T follicular helper cell (primary cell): ENCODE data around the gene ZNF341.

Source experiments
- DNase-seq: peaks from one replicate; pipeline ENCODE4 v3.0.0-alpha.2; 2020; ENCODE audit warnings: low read depth

Gene ZNF341

DNA sequence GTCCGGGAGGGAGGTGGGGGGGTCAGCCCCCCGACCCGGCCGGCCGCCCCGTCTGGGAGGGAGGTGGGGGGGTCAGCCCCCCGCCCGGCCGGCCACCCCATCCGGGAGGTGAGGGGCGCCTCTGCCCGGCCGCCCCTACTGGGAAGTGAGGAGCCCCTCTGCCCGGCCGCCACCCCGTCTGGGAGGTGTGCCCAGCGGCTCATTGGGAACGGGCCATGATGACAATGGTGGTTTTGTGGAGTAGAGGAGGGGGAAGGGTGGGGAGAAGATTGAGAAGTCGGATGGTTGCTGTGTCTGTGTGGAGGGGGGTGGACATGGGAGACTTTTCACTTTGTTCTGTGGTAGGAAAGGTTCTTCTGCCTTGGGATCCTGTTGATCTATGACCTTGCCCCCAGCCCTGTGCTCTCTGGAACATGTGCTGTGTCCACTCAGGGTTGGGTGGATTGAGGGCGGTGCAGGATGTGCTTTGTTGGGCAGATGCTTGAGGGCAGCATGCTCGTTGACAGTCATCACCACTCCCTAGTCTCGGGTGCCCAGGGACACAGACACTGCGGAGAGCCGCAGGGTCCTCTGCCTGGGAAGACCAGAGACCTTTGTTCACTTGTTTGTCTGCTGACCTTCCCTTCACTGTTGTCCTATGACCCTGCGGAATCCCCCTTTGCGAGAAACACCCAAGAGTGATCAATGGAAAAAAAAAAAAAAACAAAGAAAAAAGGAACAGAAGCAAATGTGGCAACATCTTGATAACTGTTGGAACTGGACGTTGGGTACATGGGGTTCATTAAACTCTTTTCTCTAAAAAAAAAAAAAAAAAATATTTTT, 30.0 kb upstream of the ZNF341 start:
- no peak for DNase-seq

DNA sequence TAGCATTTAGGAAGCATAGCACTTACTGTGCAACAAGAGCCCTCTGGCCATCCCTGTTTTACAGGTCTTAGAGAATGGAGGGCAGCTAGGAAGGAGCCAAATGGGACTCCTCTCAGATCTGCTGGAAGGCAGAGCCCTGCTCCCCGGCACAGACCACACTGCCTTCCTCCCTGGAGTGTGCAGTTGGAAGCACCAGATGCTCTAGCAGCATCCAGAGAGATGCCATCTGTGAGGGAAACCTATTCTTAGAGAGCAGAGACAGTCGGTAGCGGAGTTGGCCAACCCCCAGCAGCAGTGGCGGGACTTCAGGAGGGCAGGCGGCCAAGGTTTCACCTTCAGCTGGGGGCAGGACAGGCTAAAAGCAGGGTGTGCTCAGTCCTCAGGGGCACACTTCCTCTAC, 28.9 kb upstream of the ZNF341 start:
- DNase-seq, result no peak

DNA sequence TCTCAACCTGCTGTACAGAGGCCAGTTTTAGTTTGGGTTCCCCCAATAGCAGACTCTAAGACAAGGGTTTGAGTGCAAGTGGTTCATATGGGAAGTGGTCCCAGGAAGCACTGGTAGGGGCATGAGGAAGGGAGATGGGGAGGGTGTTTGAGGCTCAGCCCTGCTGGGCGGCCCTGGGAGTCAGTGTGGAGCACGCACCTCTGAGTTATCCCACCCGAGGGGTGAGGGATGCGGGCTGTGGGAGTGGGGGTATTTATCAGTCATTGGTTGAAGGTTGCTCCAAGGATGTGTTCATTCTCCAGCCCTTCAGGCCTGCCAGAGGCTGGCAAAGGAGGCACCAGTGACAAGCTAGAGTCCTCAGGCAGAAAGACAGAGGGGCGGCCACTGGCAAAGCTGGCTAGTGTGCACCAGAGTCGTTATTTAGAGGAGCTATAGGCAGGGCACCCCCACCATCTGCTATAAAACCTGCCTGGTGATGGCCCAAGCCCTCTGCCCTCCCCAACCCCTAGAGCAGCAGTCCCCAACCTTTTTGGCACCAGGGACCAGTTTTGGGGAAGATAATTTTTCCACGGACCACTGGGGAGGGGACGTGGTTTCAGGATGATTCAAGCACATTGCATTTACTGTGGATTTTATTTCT, 28.2 kb upstream of the ZNF341 start:
- no peak for DNase-seq

DNA sequence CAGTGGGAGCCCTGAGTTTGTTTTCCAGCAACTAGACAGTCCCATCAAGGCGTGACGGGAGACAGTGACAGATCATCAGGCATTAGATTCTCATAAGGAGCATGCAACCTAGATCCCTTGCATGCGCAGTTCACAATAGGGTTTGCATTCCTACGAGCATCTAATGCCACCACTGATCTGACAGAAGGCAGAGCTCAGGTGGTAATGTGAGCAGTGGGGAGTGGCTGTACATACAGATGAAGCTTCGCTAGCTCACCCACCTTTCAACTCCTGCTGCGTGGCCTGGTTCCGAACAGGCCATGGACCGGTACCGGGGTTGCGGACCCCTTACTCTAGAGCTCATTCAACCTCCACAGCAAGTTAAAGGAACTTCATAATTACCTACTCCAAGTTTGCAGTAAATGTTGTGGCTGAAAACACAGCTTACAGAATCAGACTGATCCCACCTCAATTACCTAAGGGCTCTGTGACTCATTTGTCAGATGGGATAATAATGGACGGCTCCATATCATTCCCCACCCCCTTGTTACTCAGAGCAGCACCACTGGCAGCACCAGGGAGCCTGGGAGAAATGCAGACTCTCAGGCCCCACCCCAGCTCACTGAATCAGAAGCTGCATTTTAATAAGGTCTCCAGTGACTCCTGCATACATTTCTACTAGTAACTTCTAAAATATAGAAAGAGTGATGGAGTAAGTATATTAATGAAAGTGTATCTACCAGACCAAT, 27.4 kb upstream of the ZNF341 start:
- DNase-seq, result no peak

DNA sequence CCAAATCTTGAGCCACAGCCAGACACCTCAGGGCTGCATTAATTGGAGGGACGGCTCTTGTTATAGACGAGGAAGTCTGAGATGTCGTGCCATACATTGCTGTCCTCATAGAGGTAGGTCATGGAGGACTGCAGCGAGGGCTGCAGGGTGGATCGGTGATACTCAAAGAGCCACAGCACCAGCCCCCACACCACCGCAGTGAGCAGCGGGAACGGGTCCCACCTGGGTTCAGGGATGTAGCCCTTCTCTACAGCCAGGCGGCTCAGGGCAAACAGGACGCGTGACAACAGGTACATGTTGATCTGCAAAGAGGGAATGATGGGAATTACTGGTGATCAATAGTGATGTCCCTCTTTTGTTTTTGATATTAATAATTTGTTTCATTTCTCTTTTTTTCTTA, 24.1 kb upstream of the ZNF341 start:
- DNase-seq, result no peak

DNA sequence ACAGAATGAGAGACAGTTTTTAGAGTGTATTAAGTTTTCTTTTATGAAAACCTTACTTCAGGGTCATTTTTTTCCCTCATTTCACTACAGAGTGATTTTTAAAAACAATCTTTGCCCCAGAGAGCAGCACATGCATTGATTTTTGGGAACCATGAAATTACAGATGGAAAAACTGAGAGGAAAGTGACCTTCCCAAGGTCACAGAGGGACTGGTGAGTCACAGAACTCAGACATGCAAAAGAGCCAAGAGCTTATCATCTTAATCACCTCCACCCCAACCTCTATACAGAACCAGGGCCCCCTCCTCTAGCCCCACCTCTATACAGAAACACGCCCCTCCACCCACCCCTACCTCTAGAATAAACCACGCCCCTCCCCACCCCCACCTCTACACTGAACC, 22.4 kb upstream of the ZNF341 start:
- no peak for DNase-seq

DNA sequence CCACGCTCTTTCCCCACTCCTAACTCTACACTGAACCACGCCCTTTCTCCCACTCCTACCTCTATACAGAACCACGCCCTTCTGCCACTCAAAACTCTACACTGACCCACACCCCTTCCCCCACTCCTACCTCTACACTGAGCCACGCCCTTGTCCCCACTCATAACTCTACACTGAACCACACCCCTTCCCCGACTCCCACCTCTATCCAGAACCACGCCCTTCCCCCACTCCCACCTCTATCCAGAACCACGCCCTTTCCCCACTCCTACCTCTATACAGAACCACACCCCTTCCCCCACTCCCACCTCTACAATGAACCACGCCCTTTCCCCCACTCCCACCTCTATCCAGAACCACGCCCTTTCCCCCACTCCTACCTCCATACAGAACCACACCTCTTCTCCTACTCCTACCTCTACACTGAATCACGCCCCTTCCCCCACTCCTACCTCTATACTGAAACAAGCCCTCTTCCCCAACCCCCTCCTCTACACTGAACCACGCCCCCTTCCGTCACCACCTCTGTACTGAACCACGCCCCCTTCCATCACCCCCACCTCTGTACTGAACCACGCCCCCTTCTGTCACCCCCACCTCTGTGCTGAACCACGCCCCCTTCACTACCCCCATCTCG, 21.8 kb upstream of the ZNF341 start:
- DNase-seq, result no peak

DNA sequence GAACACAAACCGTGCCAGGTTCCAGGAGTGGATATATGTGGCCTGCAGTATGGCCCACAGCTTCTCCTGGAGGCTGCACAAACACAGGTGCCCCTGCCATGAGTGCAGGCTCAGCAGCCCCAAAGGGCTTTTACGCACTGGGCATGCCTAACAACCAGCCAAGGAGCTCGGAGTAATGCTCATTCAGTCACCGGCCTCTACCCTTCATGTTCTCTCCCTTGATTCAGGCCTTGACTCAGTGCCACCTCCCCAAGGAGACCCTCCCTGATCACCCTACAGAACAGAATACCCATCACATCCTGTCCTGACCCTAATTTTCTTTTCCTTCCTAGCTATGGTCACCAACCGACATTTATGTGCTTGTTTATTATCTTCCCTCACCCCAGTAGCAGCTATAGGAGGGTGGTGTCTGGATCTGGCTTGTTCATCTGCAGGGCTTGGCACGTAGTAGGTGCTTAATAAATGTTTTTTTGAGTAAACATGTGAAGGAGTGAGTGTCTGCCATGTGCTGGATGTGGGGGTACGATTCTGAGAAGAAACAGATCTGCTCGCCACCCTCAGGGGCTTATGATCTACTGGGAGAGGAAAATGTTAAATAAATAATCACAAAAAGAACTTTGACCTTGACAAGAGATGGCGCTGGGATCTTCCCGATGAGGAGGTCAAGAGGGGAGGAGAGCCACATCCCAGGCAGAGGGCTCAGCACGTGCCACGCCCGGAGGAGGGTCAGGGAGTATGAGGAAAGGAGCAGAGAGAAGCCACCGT, 20.9 kb upstream of the ZNF341 start:
- no peak for DNase-seq

DNA sequence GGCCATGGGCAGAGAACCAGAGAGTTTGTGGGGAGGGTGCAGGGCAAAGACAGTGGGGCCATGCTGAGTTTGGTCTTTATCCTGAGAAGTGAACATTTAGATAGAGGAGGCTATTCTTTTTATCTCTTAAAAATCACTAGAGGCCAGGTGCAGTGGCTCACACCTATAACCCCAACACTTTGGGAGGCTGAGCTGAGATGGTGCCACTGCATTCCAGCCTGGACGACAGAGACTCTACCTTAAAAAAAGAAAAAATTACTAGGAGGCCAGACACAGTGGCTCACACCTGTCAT, 20.4 kb upstream of the ZNF341 start:
- DNase-seq, result no peak

DNA sequence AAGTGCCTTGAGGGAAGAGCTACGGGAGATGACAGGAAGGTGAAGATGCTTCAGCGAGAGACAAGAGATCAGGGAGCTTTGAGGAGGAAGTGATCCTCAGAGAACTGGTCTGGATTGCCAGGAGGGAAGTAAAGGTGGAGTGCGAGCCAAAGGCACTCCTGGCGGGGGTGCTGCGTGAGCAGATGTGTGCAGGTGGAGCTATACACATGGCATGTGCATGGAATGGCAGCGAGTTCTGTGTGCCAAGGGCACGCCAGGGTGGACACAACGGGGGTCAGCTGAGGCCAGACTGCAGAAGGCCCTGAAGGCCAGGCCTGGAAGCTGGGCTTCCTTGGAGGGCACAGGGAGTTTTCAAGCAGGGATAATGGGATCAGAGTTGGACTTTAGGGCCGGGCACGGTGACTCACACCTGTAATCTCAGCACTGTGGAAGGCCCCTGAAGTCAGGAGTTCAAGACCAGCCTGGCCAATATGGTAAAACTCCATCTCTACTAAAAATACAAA, 17.9 kb upstream of the ZNF341 start:
- no peak for DNase-seq

DNA sequence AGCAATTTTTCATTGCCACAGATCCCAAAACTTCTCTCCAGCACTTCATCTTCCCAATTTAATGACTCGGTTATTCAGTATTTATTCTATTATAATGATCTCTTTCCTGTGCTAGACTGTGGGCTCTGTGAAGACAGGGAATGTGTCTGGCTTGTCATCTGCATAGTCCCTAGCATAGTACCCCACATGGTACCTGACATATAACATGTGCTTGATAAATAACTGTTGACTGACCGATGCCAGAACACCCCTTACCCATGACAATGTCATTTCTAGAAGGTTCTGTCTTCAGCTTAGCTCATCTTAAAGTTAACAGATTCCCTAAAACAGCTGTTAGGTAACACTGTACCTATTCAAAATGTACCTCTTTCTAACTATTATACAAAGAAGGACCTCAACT, 15.3 kb upstream of the ZNF341 start:
- no peak for DNase-seq

DNA sequence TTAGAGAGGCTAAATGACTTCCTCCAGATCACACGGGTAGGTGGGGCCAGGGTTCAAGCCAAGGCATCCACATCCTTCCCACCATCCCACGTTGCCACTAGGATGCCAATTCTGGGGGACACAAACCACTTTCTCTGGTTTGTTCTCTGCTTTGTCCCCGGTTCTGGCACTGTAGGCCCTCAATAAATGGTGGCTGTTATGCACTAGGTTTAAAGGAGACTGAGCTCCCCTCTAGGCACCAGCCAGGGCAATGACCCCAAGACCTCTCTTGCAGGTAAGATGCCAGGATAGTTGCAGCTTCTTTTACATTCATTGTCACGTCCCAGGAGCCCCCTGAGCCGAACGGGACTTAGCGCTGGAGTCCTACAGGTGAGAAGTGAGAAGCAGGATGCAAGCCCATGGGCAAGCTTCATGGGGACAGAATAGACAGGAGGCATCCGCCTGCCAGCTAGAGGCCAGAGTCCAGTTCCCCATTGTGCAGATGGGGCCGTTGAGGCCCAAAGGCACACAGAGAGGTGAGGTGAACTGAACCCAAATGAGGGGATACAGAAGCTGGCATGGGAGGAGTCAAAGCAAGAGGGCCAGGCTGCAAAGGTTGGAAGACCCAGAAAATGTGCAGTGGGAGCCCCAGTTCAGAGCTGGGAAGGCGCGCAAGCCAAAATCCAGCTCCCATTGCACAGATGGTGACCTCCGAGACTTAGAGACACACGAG, 12.4 kb upstream of the ZNF341 start:
- DNase-seq, result no peak

DNA sequence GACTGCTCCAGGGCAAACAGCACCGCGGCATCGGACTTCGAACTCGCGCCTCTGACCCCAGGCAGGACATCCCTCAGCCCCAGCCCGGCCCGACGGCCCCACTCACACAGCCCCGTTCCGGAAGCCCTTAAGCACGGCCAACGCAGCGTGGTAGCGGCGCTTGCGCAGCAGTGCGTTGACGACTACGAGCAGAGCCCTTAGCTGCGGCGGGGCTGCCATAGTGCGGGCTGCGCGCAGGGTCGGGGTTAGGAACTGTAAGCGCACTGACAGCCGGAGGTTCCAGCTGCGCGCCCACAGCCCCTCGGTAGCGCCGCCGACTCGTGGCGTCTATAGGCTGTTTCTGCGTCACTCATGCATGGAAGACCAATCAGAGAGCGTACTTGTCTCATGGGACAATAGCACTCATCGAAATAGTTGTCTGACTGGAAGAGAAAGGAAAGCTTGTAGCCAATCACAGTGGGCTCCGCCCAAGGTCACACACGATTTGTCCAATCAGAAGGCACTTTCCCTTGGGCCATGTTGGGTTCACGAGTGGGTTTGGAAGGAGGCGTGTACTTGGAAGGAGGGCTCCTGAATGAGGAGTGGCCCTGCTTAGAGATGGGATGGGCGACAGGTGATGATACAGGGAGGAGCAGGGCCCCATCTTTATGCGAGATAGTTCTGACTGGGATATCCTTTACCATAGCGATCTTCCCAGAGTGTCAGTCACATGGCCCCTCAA, 11.6 kb upstream of the ZNF341 start, which contains the start of gene PXMP4:
TSS of gene PXMP4 (minus strand) at position 322 of the 721 bp plus-strand sequence. CDS start at position 219, 103 bp downstream.
- peak; percentile 84 for DNase-seq

DNA sequence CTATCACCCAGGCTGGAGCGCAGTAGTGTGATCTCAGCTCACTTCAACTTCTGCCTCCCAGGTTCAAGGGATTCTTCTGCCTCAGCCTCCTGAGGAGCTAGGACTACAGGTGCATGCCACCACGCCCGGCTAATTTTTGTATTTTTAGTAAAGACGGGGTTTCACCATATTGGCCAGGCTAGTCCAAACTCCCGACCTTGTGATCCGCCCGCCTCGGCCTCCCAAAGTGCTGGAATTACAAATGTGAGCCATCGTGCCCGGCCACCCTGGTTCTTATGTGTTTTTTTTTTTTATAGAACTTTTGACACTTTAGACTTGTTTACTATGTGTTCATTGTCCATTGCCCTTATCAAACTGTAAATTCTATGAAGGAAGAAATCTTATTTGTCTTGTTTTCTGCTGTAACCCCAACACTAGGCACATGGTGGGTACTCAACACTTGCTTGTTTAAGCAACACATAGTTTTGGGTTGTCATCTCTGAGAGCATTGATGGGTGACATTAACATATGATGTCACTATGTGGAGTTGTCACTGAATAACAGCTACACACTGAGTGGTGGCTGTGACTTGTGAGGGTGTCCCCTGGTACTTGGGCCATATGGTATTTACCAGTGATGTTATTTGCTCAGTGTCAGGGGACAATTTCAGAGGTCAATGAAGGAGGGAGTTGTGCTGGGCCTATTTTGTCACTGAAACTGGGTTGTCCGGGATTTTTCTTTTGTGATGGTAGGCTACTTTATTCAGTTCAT, 10.2 kb upstream of the ZNF341 start:
- DNase-seq, result no peak

DNA sequence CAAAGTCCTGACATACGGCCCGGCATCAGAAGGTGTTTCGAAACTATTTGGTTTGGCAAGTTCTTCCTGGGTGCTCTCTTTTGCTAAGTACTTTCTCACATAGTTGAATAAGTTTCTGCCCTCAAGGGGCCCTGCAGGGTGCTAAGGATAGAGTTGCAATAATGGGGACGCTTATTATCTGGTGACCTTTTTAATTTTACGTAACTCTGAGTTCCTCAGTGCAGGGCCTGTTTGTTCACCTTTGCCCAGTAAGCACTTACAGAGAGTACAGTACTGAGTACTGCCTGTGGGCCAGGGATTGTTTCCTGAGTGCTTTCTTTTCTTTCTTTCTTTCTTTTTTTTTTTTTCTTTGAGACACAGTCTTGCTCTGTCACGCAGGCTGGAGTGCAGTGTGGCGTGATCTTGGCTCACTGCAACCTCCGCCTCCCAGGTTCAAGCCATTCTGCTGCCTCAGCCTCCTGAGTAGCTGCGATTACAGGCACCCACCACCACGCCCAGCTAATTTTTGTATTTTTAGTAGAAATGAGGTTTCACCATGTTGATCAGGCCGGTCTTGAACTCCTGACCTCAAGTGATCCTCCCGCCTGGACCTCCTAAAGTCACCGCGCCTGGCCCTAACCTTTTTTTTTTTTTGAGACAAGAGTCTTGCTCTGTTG, 7.2 kb upstream of the ZNF341 start:
- no peak for DNase-seq

DNA sequence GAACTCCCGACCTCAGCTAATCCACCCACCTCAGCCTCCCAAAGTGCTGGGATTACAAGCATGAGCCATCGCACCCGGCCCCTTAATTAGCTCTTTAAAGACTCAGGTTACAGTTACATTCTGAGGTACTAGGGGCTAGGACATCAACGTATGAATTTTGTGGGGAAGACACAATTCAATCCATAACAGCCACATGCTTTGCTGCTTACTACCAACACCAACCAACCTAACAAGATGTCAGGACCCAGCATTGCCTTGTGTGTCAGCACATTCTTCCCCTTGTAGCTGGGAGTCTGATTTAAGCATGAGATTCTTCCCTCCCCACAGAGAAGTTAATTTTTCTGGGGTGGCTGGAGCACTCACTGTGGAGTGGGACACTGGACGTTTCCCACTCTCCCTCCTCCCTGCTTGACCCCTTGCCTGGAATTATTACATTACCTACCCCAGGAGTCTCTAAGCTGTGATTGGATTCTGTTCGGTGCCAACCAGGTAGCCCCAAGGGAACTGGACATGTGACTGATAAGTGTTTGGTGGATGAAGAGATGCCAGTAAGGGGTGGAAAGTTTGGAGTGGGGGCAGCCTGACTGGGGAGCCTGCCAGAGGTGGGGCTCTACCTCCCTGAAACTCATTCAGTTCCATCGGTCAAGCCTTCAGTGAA, 6.1 kb upstream of the ZNF341 start:
- no peak for DNase-seq

DNA sequence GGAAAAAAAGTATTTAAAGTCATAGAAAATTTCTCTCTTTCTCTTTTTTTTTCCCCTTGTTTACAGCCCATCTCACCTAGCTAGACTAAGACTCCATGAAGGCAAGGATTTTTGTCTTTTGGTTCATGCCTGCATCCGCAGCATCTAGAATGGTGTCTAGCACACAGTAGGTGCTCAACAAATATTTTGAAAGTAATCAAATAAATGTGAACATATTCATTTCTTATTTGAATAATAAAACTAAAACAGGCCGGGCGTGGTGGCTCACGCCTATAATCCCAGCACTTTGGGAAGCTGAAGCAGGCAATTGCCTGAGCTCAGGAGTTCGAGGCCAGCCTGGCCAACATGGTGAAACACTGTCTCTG, 4.7 kb upstream of the ZNF341 start:
- no peak for DNase-seq

DNA sequence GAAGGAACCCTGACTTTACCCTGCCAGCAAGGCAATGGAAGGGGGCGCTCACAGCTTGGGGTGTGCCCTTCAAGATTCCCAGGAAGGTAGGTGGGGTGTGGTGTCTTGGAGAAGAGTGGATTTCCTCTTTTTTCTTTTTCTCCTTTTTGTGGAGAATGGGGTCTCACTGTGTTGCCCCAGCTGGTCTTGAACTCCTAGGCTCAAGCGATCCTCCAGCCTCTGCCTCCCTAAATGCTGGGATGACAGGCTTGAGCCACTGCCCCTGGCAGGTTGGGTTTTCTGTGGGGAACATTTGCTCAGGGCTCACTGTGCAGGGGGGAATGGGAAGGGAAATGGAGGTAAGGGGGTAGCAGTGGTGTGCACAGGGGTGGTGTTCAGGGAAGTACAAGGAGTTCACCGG, 4.0 kb upstream of the ZNF341 start:
- DNase-seq, result no peak

DNA sequence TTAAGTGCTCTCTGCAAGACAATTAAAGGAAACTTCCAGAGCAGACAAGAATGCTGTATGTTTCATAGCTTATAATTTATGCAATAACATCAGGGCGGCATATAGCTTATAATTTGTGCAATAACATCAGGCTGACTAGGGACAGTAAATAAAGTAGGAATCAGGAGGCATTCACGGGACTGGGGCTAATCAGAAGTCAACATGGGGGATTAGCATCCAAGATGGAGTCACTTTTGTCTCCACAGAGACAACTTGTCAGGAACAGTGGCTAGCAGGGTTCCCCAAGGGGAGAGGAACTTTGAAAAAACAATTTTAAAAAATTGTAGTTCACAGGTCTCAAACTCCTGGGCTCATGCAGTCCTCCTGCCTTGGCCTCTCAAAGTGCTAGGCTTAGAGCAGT, 3.3 kb upstream of the ZNF341 start:
- no peak for DNase-seq
